Stomach (tissue), 4 donors: Measurements from ENCODE around the gene ACE.

ENCODE experiments used
- CTCF ChIP-seq, 7 experiments: fragments of 450-650 bp in 4 of 7; fragments of 200-600 bp in 3 of 7; sonication (generic) in 3 of 7; IDR thresholded peaks; one replicate each; pipeline ENCODE4 v1.5.1; 2016 to 2019; ENCODE audit warnings: antibody characterized with exemption in 7 of 7, control low read depth in 2 of 7, mild to moderate bottlenecking in 1 of 7
- EP300 ChIP-seq: sonication (generic); formaldehyde crosslinking; IDR thresholded peaks from one replicate; pipeline ENCODE4 v1.6.1; 2017; ENCODE audit warnings: antibody characterized with exemption
- POLR2A ChIP-seq, 4 donors: fragments of 450-650 bp; IDR thresholded peaks; one replicate each; pipeline ENCODE4 v1.6.1; 2016; ENCODE audit warnings: antibody characterized with exemption in 4 of 4, control low read depth in 2 of 4, mild to moderate bottlenecking in 1 of 4, moderate library complexity in 1 of 4
- POLR2AphosphoS5 ChIP-seq, 3 donors: sonication (generic); formaldehyde crosslinking; IDR thresholded peaks; one replicate each; pipeline ENCODE4 v1.6.1; 2016; ENCODE audit warnings: antibody characterized with exemption in 3 of 3

GRCh38 chr17:63444457-63444856, 32.4 kb upstream of the ACE start:
- TF ChIP-seq POLR2A (IDR thresholded peaks at IDR 0.05) (no peak), POLR2AphosphoS5 (IDR thresholded peaks at IDR 0.05) (no peak), CTCF (IDR thresholded peaks at IDR 0.05) (no peak), EP300 (no peak)
